LHCN-M2 (cell line): ENCODE results near the gene TNNI3K. TPM values are rescaled to one million over a fixed set of nuclear protein-coding genes. Genes with fewer than 3 reads are reported as not detected.

Experiments
- DNase-seq: peaks from one replicate; pipeline ENCODE4 v3.0.0-alpha.2; 2012; ENCODE audit warnings: low read depth
- total RNA-seq: library from RNA; depleted of rRNA; stranded (reverse); fragments of >200 nt; gene quantifications from 2 replicates; pipeline ENCODE4 v1.2.3, GENCODE V29; 2014; rRNA removed

TNNI3K gene
- total RNA-seq, 1 experiment from 2014 or later: not detected

GRCh38 chr1:74570797-74571492, 335.8 kb downstream of the TNNI3K start:
- DNase-seq: no peak

- no peak for DNase-seq
Observed at GRCh38 chr1:74571493-74571800, 336.3 kb downstream of the TNNI3K start.

GRCh38 chr1:74571891-74572290, 336.7 kb downstream of the TNNI3K start:
- no peak for DNase-seq

GRCh38 chr1:74578101-74578500, 342.9 kb downstream of the TNNI3K start:
- no peak for DNase-seq

GRCh38 chr1:74579425-74579824, 344.2 kb downstream of the TNNI3K start:
- no peak for DNase-seq

GRCh38 chr1:74583397-74583796, 348.2 kb downstream of the TNNI3K start:
- DNase-seq: no peak

GRCh38 chr1:74584185-74584584, 349.0 kb downstream of the TNNI3K start:
- DNase-seq: peak; percentile 22

GRCh38 chr1:74586253-74586897, 351.2 kb downstream of the TNNI3K start:
- DNase-seq: no peak

- DNase-seq: no peak
Observed at GRCh38 chr1:74587888-74588287, 352.7 kb downstream of the TNNI3K start.

GRCh38 chr1:74590288-74590687, 355.1 kb downstream of the TNNI3K start:
- no peak for DNase-seq

- DNase-seq: no peak
Observed at GRCh38 chr1:74591949-74592348, 356.8 kb downstream of the TNNI3K start.

- no peak for DNase-seq
Observed at GRCh38 chr1:74592580-74593355, 357.6 kb downstream of the TNNI3K start.

Other genes starting within 250 kb of the TNNI3K start
- 1.8 and 2.8 TPM in 2 replicates for gene LRRIQ3, start 37.2 kb upstream of the TNNI3K start, total RNA-seq
- 14.8 and 16.1 TPM in 2 replicates for gene FPGT, start 37.1 kb upstream of the TNNI3K start, total RNA-seq